Measurements from ENCODE around the gene DPP6.

The DPP6 gene

DNA sequence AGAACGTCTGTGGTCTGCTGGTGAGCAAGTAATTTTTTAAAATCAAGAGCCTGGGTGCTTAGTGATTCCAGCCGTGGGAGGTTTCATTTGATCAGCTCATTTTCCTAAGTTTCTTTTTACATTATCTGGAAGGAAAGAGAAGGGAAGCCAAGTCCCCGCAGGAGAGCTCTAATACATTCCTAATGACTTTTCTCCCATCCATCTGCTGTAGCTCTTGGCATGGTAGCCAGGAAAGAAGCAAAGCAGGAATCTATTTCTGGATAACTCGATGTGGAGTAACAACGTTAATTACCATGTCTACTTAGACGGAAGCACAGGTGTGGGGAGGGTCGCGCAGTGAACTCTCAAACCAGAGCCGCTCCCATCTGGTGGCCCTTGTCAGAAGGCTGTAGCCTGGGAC lies 828.8 kb downstream of the DPP6 start:
- Histone ChIP-seq H3K27me3 (replicated peaks) (no peaks in the 10 kb centered on the region), H3K36me3 (replicated peaks) (no peaks in the 10 kb centered on the region), H3K27ac (no peak overlapping the region), H3K4me3 (ENCODE audit: low read depth, low read length) (no peak overlapping the region)
- in situ Hi-C loops (cut with HindIII; ENCODE audit: low pct_ligation_motif_present, low sequenced_read_pairs) = no loop called here
- TF ChIP-seq, protein P1, sequence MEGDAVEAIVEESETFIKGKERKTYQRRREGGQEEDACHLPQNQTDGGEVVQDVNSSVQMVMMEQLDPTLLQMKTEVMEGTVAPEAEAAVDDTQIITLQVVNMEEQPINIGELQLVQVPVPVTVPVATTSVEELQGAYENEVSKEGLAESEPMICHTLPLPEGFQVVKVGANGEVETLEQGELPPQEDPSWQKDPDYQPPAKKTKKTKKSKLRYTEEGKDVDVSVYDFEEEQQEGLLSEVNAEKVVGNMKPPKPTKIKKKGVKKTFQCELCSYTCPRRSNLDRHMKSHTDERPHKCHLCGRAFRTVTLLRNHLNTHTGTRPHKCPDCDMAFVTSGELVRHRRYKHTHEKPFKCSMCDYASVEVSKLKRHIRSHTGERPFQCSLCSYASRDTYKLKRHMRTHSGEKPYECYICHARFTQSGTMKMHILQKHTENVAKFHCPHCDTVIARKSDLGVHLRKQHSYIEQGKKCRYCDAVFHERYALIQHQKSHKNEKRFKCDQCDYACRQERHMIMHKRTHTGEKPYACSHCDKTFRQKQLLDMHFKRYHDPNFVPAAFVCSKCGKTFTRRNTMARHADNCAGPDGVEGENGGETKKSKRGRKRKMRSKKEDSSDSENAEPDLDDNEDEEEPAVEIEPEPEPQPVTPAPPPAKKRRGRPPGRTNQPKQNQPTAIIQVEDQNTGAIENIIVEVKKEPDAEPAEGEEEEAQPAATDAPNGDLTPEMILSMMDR (IDR thresholded peaks at IDR 0.05; ENCODE audit: low read depth, low read length, missing control alignments) = no peak
- DNase-seq = no peak

GRCh38 chr7:154881526-154881925 lies 829.3 kb downstream of the DPP6 start:
- TF ChIP-seq, protein P1 (IDR thresholded peaks at IDR 0.05; ENCODE audit: low read depth, low read length, missing control alignments) = no peak
- in situ Hi-C loops (cut with HindIII; ENCODE audit: low pct_ligation_motif_present, low sequenced_read_pairs) = no loop called here
- no peak for DNase-seq
- Histone ChIP-seq H3K36me3 (replicated peaks) (no peaks in the 10 kb centered on the region), H3K4me3 (ENCODE audit: low read depth, low read length) (no peak overlapping the region), H3K27me3 (replicated peaks) (no peaks in the 10 kb centered on the region), H3K27ac (no peak overlapping the region)

DNA sequence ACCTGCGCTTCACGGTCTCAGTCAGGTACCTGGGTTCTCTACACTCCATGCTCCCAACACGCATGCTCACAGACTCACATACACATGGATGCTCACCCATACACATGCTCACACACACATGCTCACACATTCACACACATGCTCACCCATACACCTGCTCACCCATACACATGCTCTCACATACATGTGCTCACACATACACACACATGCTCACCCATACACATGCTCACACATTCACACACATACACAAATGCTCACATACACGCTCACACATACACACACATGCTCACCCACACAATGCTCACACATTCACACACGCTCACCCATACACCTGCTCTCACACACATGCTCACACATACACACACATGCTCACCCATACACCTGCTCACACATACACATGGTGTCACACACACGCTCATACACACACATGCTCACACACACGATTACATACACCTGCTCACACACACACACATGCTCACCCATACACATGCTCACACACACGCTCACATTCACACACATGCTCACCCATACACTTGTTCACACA lies 830.8 kb downstream of the DPP6 start:
- TF ChIP-seq, protein P1 (IDR thresholded peaks at IDR 0.05; ENCODE audit: low read depth, low read length, missing control alignments) = no peak
- in situ Hi-C loops (cut with HindIII; ENCODE audit: low pct_ligation_motif_present, low sequenced_read_pairs) = no loop called here
- H3K27me3 ChIP-seq (replicated peaks) = no peaks in the 10 kb centered on the region
- no peak overlapping the region for H3K27ac ChIP-seq
- DNase-seq = no peak
- no peak overlapping the region for H3K4me3 ChIP-seq (ENCODE audit: low read depth, low read length)
- no peaks in the 10 kb centered on the region for H3K36me3 ChIP-seq (replicated peaks)

DNA sequence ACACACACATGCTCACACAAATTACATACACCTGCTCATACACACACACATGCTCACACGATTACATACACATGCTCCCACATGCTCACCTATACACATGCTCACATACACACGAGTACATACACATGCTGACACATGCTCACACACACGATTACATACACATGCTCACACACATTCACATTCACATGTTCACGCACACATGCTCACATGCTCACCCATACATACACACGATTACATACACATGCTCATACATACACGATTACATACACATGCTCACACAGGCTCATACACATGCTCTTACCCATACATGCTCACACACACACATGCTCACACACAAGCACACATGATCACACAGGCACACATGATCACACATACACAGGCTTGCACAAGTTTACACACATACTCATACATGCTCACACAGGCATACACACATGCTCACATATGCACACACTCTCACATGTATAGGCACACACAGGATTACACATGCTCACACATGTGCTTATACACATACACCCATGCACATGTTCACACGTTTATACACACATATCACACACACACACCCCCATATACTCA lies 832.2 kb downstream of the DPP6 start:
- H3K36me3 ChIP-seq (replicated peaks) = no peaks in the 10 kb centered on the region
- no peaks in the 10 kb centered on the region for H3K27me3 ChIP-seq (replicated peaks)
- TF ChIP-seq, protein P1 (IDR thresholded peaks at IDR 0.05; ENCODE audit: low read depth, low read length, missing control alignments) = no peak
- H3K4me3 ChIP-seq (ENCODE audit: low read depth, low read length) = no peak overlapping the region
- in situ Hi-C loops (cut with HindIII; ENCODE audit: low pct_ligation_motif_present, low sequenced_read_pairs) = no loop called here
- H3K27ac ChIP-seq = no peak overlapping the region
- no peak for DNase-seq

DNA sequence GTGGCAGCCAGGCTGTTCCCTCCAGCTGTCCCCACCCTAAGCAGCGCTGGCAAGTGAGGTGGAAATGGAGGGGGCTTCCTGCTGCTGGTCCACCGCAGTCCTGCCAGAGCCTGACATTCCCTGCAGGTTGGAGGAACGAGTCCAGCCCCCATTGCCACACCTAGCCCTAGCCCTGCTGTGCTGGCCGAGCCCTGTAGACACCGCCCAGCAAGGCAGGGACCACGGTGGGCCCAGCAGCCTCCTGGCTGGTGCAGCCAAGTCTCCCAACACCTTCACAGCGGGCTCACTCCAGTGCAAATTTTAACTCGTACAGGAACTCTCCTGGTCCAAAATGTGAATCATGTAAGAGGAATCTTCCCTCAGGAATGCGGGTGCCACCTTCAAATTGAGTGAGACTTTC lies 834.4 kb downstream of the DPP6 start:
- Histone ChIP-seq H3K27me3 (replicated peaks) (no peaks in the 10 kb centered on the region), H3K27ac (no peak overlapping the region), H3K4me3 (ENCODE audit: low read depth, low read length) (no peak overlapping the region), H3K36me3 (replicated peaks) (no peaks in the 10 kb centered on the region)
- DNase-seq = no peak
- TF ChIP-seq, protein P1 (IDR thresholded peaks at IDR 0.05; ENCODE audit: low read depth, low read length, missing control alignments) = no peak
- in situ Hi-C loops (cut with HindIII; ENCODE audit: low pct_ligation_motif_present, low sequenced_read_pairs) = no loop called here

DNA sequence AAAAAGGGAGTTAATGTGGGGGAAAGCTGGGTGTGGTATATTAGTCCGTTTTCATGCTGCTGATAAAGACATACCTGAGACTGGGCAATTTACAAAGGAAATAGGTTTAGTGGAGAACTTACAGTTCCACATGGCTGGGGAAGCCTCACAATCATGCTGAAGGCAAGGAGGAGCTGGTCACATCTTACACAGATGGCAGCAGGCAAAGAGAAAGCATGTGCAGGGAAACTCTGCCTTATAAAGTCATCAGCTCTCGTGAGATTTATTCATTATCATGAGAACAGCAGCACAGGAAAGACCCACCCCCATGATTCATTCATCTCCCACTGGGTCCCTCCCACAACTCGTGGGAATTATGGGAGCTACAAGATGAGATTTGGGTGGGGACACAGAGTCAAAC lies 836.5 kb downstream of the DPP6 start:
- no peak overlapping the region for H3K4me3 ChIP-seq (ENCODE audit: low read depth, low read length)
- no peaks in the 10 kb centered on the region for H3K27me3 ChIP-seq (replicated peaks)
- no peaks in the 10 kb centered on the region for H3K36me3 ChIP-seq (replicated peaks)
- no peak for DNase-seq
- H3K27ac ChIP-seq = no peak overlapping the region
- TF ChIP-seq, protein P1 (IDR thresholded peaks at IDR 0.05; ENCODE audit: low read depth, low read length, missing control alignments) = no peak
- in situ Hi-C loops (cut with HindIII; ENCODE audit: low pct_ligation_motif_present, low sequenced_read_pairs) = no loop called here

All from brain microvascular endothelial cell (primary cell).